Heart right ventricle (tissue), 16 donors: ENCODE measurements around the gene KCNMB1. TPM values are rescaled to one million over a fixed set of nuclear protein-coding genes. Genes with fewer than 3 reads are reported as not detected.

Experiments used
- ATAC-seq, 8 donors: fragments of 200-7000 bp; cut with Tn5 transposase; one replicate each; pipeline ENCODE4 v1.9.1; 2020; ENCODE audit warnings: mild to moderate bottlenecking in 8 of 8, moderate library complexity in 8 of 8, moderate number of reproducible peaks in 1 of 8
- DNase-seq, 2 donors: peaks; one replicate each; pipeline ENCODE4 v3.0.0-alpha.2; 2020
- H3K27ac ChIP-seq, 10 donors: fragments of 200-600 bp; sonication (generic) in 2 of 10; one replicate each; pipeline versions ENCODE4 v1.5.0 to v1.8.0; 2020 to 2022; ENCODE audit warnings: mild to moderate bottlenecking in 3 of 10
- H3K27me3 ChIP-seq, 7 donors: fragments of 200-600 bp; one replicate each; pipeline ENCODE4 v1.8.0; 2021 to 2022; ENCODE audit warnings: mild to moderate bottlenecking in 2 of 7
- H3K36me3 ChIP-seq, 9 donors: fragments of 200-600 bp; sonication (generic) in 1 of 9; one replicate each; pipeline versions ENCODE4 v1.5.0 to v1.8.0; 2020 to 2022; ENCODE audit warnings: mild to moderate bottlenecking in 2 of 9
- H3K4me1 ChIP-seq, 9 donors: fragments of 200-600 bp; sonication (generic) in 1 of 9; one replicate each; pipeline versions ENCODE4 v1.5.0 to v1.8.0; 2020 to 2022; ENCODE audit warnings: mild to moderate bottlenecking in 4 of 9
- H3K4me3 ChIP-seq, 10 donors: fragments of 200-600 bp; sonication (generic) in 2 of 10; one replicate each; pipeline versions ENCODE4 v1.5.0 to v1.8.0; 2020 to 2022; ENCODE audit warnings: mild to moderate bottlenecking in 7 of 10, moderate library complexity in 2 of 10
- H3K9me3 ChIP-seq, 11 donors: fragments of 200-600 bp in 10 of 11; sonication (generic) in 2 of 11; one replicate each; pipeline versions ENCODE4 v1.5.0 to v1.8.0; 2013 to 2022; ENCODE audit warnings: mild to moderate bottlenecking in 2 of 11, control low read depth in 1 of 11, moderate library complexity in 1 of 11
- WGBS, 2 donors: extraction: QIAGEN DNeasy Blood & Tissue Kit; methylation state at CpG; one replicate each; pipeline ENCODE4 v1.1.7; 2013; ENCODE audit warnings: inconsistent platforms in 1 of 2; 5-methylcytosine and 5-hydroxymethylcytosine counted together
- intact Hi-C, 10 donors: fragments of 100-400 bp; cut with DNase I; formaldehyde crosslinking; loops; one replicate each; pipeline versions ENCODE4 v1.11.1 to v1.14.2; 2022
- polyA plus RNA-seq, 2 donors: library from polyadenylated mRNA; stranded (reverse); fragments of 200-250 nt; gene quantifications; one replicate each; pipeline ENCODE4 v1.2.3, GENCODE V29; 2013
- total RNA-seq, 10 donors: library from RNA; stranded (reverse); fragmentation: NEBNext Ultra II Directional in 3 of 10; extraction: Animal tissue kit (Norgen Biotek cat#: 25700) in 3 of 10; gene quantifications; one replicate each; pipeline versions ENCODE4 v1.2.1 to v1.2.4, GENCODE V29; 2021 to 2023
- TF ChIP-seq, protein P1 (sequence below), 9 donors: fragments of 200-600 bp; sonication (generic) in 2 of 9; IDR thresholded peaks; one replicate each; pipeline versions ENCODE4 v1.5.0 to v1.8.0; 2021 to 2022; ENCODE audit warnings: antibody characterized with exemption in 9 of 9, mild to moderate bottlenecking in 5 of 9, moderate library complexity in 1 of 9
- donor health status: Arrhythmogenic right ventricular cardiomyopathy.
- donor health status: ischemic (EF 13 %, LVEDD 7.1; RV severe dilation, severe dysfunction).
- donor health status: healthy with polysubstance abuse.
- donor health status: DM: no; HTN: yes; CAD: no.
- donor health status: DM: no; HTN: no; CAD: no.
- donor health status: ischemic (EF 25% LVEDD 6.9; RV normal size, moderate dysfunction).
- donor health status: ischemic (EF 25% LVEDD 5.7; RV mildly dilated, moderate dysfunction).
- donor health status: healthy.
- donor health status: DM: yes; HTN: yes; CAD: no.
- donor health status: Ischemic cardiomyopathy.
- donor health status: ischemic (EF 35%, LVEDD 5.7; RV mildly dilated, moderate dysfunction).
- donor health status: nonischemic (EF 11% LVEDD 7.7; RV severe dilation, severe dysfunction).
- donor health status: DM: yes; HTN: yes; CAD: no.
- donor health status: PGD.
- donor health status: ischemic (EF 29% LVEDD 5.4; RV normal size, mild dysfunction).
- donor health status: nonischemic (EF 23%, LVEDD 6.1; RV moderate dilation, normal function).

The KCNMB1 gene
- total and polyA plus RNA-seq, 12 donors, result 0.90 to 2.8 (median 1.2) TPM

- H3K4me3 ChIP-seq, result no peak overlapping the region
- intact Hi-C loops, result loop anchor here (1.0 to 10.0 kb wide), 10 partner anchors 188 to 900 kb away; no protein-coding TSS in a partner anchor
- TF ChIP-seq, protein P1, sequence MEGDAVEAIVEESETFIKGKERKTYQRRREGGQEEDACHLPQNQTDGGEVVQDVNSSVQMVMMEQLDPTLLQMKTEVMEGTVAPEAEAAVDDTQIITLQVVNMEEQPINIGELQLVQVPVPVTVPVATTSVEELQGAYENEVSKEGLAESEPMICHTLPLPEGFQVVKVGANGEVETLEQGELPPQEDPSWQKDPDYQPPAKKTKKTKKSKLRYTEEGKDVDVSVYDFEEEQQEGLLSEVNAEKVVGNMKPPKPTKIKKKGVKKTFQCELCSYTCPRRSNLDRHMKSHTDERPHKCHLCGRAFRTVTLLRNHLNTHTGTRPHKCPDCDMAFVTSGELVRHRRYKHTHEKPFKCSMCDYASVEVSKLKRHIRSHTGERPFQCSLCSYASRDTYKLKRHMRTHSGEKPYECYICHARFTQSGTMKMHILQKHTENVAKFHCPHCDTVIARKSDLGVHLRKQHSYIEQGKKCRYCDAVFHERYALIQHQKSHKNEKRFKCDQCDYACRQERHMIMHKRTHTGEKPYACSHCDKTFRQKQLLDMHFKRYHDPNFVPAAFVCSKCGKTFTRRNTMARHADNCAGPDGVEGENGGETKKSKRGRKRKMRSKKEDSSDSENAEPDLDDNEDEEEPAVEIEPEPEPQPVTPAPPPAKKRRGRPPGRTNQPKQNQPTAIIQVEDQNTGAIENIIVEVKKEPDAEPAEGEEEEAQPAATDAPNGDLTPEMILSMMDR (IDR thresholded peaks at IDR 0.05), result peak; percentile 95 to 99 (median 98)
- no peaks in the 10 kb centered on the region for H3K4me1 ChIP-seq
- H3K27me3 ChIP-seq, result peaks cover 0 to 10% (median 0%) of the 10 kb centered on the region in 7 donors
- H3K27ac ChIP-seq, result no peak overlapping the region
- WGBS, 2 donors, result 41 to 43% methylated on average over 16 of the region's 16 CpGs
- DNase-seq, result peak; percentile 43 to 70
- H3K36me3 ChIP-seq, result no peaks in the 10 kb centered on the region
- peak; percentile 77 to 88 (median 87) for ATAC-seq
- peaks cover 0 to 12% (median 0%) of the 10 kb centered on the region in 11 donors for H3K9me3 ChIP-seq
Measured at GRCh38 chr5:170434966-170435605, 45.9 kb upstream of the KCNMB1 start.

DNA sequence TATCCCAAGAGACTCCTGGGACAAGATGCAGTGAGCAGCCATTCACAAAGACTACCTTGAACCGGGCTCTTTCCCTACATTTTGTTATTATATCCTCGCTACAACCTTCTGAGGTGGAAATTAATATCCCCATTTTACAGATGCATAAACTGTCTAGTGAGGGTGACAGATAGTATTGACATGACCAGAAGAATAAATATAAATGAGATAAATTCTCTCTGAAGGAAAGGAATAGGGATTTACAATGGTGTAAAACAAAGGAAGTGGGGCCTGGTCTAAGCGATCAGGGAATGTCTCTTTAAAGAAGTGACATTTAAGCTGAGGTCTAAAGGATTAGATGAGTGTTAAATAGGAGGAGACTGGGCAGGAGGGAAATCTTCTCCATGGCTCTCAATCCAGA, 43.5 kb upstream of the KCNMB1 start:
- TF ChIP-seq, protein P1 (IDR thresholded peaks at IDR 0.05), result no peak
- Histone ChIP-seq H3K27ac (no peak overlapping the region), H3K4me1 (peaks cover 0 to 6% (median 5%) of the 10 kb centered on the region in 9 donors), H3K36me3 (no peaks in the 10 kb centered on the region), H3K27me3 (peaks cover 0 to 13% (median 0%) of the 10 kb centered on the region in 7 donors), H3K4me3 (no peak overlapping the region), H3K9me3 (peaks cover 0 to 12% (median 0%) of the 10 kb centered on the region in 11 donors)
- DNase-seq (no peak), ATAC-seq (no peak)
- 98 to 99% methylated on average over 3 of the region's 3 CpGs for WGBS, 2 donors
- intact Hi-C loops, result loop anchor here in 2 of 10 donors (10.0 kb wide), 2 partner anchors 362 to 902 kb away; no protein-coding TSS in a partner anchor

DNA sequence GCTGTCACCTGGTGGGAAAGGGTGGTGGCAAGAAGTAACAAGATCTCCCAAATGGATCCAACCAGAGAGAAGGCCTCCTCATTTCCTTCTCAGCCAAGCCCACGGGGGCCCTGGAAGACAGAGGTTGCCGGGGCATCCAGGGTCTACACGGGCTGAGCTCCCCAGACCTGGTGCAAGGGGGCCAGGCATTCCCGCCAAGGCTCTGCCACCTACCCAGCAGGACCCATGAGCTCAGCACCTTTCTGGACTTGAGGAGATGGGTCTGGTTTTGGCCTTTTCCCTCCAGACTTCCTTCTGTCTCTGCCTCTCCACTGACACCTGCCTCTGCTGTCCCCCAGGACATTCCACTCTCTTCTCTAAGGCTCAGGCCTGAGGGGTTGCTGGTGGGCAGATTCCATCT, 42.4 kb upstream of the KCNMB1 start:
- peaks cover 0 to 13% (median 0%) of the 10 kb centered on the region in 7 donors for H3K27me3 ChIP-seq
- intact Hi-C loops, result loop anchor here in 2 of 10 donors (10.0 kb wide), 2 partner anchors 363 to 903 kb away; no protein-coding TSS in a partner anchor
- no peaks in the 10 kb centered on the region for H3K36me3 ChIP-seq
- 89 to 94% methylated on average over 4 of the region's 4 CpGs for WGBS, 2 donors
- TF ChIP-seq, protein P1 (IDR thresholded peaks at IDR 0.05), result no peak
- ATAC-seq (no peak), DNase-seq (no peak)
- H3K4me1 ChIP-seq, result peaks cover 0 to 17% (median 16%) of the 10 kb centered on the region in 9 donors
- no peak overlapping the region for H3K4me3 ChIP-seq
- peaks cover 0 to 12% (median 0%) of the 10 kb centered on the region in 11 donors for H3K9me3 ChIP-seq
- no peak overlapping the region for H3K27ac ChIP-seq

DNA sequence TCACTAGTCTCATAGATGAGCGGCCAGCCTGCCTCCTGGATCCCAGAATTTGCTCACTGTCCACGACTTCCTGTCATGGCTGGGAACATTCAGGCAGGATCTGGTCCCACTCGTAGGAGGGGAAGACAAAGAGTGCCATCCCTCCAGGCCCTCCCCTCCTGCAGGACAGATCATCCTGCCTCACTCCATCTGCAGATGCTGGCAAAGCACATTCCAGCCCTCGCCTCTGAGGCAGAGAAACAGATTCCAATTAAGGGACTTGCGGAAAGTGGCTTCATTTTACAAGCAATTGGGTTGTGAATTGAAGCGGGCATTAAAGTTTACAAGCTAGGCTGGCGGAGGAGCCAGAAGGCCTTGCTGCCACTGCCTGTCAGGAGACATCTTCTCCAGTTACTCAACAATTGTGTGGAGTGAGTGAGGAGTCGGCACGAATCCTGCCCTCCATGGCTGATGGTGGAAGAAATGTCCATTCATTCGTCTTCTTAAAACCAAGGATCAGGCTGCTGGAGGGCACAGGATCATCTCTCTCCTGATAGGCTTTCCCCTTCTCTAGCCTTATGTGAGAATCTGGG, 41.8 kb upstream of the KCNMB1 start:
- H3K4me3 ChIP-seq, result no peak overlapping the region
- peaks cover 0 to 22% (median 17%) of the 10 kb centered on the region in 9 donors for H3K4me1 ChIP-seq
- DNase-seq (no peak), ATAC-seq (no peak)
- peaks cover 0 to 12% (median 0%) of the 10 kb centered on the region in 11 donors for H3K9me3 ChIP-seq
- H3K27me3 ChIP-seq, result peaks cover 0 to 13% (median 0%) of the 10 kb centered on the region in 7 donors
- no peaks in the 10 kb centered on the region for H3K36me3 ChIP-seq
- TF ChIP-seq, protein P1 (IDR thresholded peaks at IDR 0.05), result no peak
- 84 to 85% methylated on average over 10 of the region's 10 CpGs for WGBS, 2 donors
- H3K27ac ChIP-seq, result no peak overlapping the region
- intact Hi-C loops, result loop anchor here in 2 of 10 donors (10.0 kb wide), 2 partner anchors 364 to 904 kb away; no protein-coding TSS in a partner anchor
